Cardiac septum (tissue), 1 donor: ENCODE measurements around the gene ITGAL. TPM values are rescaled to one million over a fixed set of nuclear protein-coding genes. Genes with fewer than 3 reads are reported as not detected.
"Not testable (repeated sequence)": the region's sequence is repeated elsewhere in the genome, so short reads cannot be mapped to it uniquely, and the experiment has no call there.

Experiments
- DNase-seq: peaks from one replicate; pipeline ENCODE4 v3.0.0-alpha.2; 2020; ENCODE audit warnings: low spot score
- intact Hi-C: fragments of 100-400 bp; cut with DNase I; formaldehyde crosslinking; loops from one replicate; pipeline ENCODE4 v1.14.0; 2022
- total RNA-seq: library from RNA; stranded (reverse); fragmentation: NEBNext Ultra II Directional; extraction: Animal tissue kit (Norgen Biotek cat#: 25700); gene quantifications from one replicate; pipeline ENCODE4 v1.2.1, GENCODE V29; 2021
- donor health status: DM: no; HTN: no; CAD: no.

ITGAL gene
- total RNA-seq, 1 donor from 2014 or later: 2.9 TPM

- intact Hi-C loops, DNase-seq: not testable (repeated sequence)
These were observed 50.3 kb downstream of the ITGAL start for GRCh38 chr16:30522702-30523463.

GRCh38 chr16:30523768-30524574 is 51.4 kb downstream of the ITGAL start:
- intact Hi-C loops: no loop called here
- DNase-seq: no peak

GRCh38 chr16:30524575-30525568 is 52.3 kb downstream of the ITGAL start:
- intact Hi-C loops: loop anchor here (5.0 kb wide), 1 partner anchor 78 kb away; the partner anchor contains the start of gene SEPHS2
- no peak for DNase-seq

GRCh38 chr16:30525844-30526136 is 53.2 kb downstream of the ITGAL start:
- intact Hi-C loops: loop anchor here (5.0 kb wide), 1 partner anchor 78 kb away; the partner anchor contains the start of gene SEPHS2
- no peak for DNase-seq

GRCh38 chr16:30526137-30526822 is 53.7 kb downstream of the ITGAL start, which contains the start of gene ZNF768:
Gene ZNF768 (minus strand): TSS chr16:30526566. CDS start chr16:30526413, 153 bp downstream.
- intact Hi-C loops: loop anchor here (5.0 kb wide), 1 partner anchor 79 kb away; the partner anchor contains the start of gene SEPHS2

GRCh38 chr16:30526823-30527634 is 54.5 kb downstream of the ITGAL start:
- intact Hi-C loops: loop anchor here (5.0 kb wide), 1 partner anchor 80 kb away; the partner anchor contains the start of gene SEPHS2

More at GRCh38 chr16:30526137-30526822, 53.7 kb downstream of the ITGAL start, which contains the start of gene ZNF768:
- DNase-seq: peak; percentile 81

GRCh38 chr16:30527635-30528178 is 55.2 kb downstream of the ITGAL start:
- DNase-seq: no peak
- intact Hi-C loops: loop anchor here (5.0 kb wide), 1 partner anchor 80 kb away; the partner anchor contains the start of gene SEPHS2

More at GRCh38 chr16:30526823-30527634, 54.5 kb downstream of the ITGAL start:
- DNase-seq: peak; percentile 100

- intact Hi-C loops: loop anchor here (5.0 kb wide), 1 partner anchor 82 kb away; the partner anchor contains the start of gene SEPHS2
- no peak for DNase-seq
These were observed 56.4 kb downstream of the ITGAL start for GRCh38 chr16:30528799-30529457.

GRCh38 chr16:30530163-30531037 is 57.9 kb downstream of the ITGAL start:
- intact Hi-C loops: loop anchor here (5.0 kb wide), 1 partner anchor 98 kb away; the partner anchor contains the start of gene DCTPP1
- no peak for DNase-seq

- DNase-seq: no peak
- intact Hi-C loops: loop anchor here (5.0 kb wide), 1 partner anchor 100 kb away; the partner anchor contains the start of gene DCTPP1
These were observed 60.0 kb downstream of the ITGAL start for GRCh38 chr16:30532285-30533145.

- no peak for DNase-seq
These were observed 60.6 kb downstream of the ITGAL start for GRCh38 chr16:30533146-30533522.

GRCh38 chr16:30533748-30534367 is 61.3 kb downstream of the ITGAL start:
- intact Hi-C loops: loop anchor here (1.0 to 5.0 kb wide), 3 partner anchors 51 to 116 kb away; partner anchors contain the start of genes DCTPP1, PRR14 and ZNF785
- no peak for DNase-seq

More at GRCh38 chr16:30533146-30533522, 60.6 kb downstream of the ITGAL start:
- intact Hi-C loops: loop anchor here (5.0 kb wide), 1 partner anchor 101 kb away; the partner anchor contains the start of gene DCTPP1

- peak; percentile 97 for DNase-seq
- intact Hi-C loops: loop anchor here (1.0 to 5.0 kb wide), 4 partner anchors 24 to 116 kb away; partner anchors contain the start of genes DCTPP1, PRR14, ZNF764 and ZNF785
These were observed 62.0 kb downstream of the ITGAL start, which contains the start of gene ZNF747 for GRCh38 chr16:30534368-30535105. Gene ZNF747 (minus strand): TSS chr16:30534858. CDS start chr16:30534679, 179 bp downstream.
